HFF-Myc (cell line): Measurements from ENCODE around the gene ZNF646.

ENCODE experiments used
- DNase-seq: peaks from one replicate; pipeline ENCODE4 v3.0.0-alpha.2; 2011; ENCODE audit warnings: low read depth; ENCODE audit errors: extremely low read depth
- H3K4me3 ChIP-seq: replicated peaks from 2 replicates; pipeline ENCODE4 v1.5.1; 2011; ENCODE audit warnings: low read depth, mild to moderate bottlenecking, control low read depth, low read length
- CTCF ChIP-seq: IDR thresholded peaks from 2 replicates; pipeline ENCODE4 v1.5.1; 2012; ENCODE audit warnings: mild to moderate bottlenecking, low read depth, low read length, control low read depth; ENCODE audit errors: missing control alignments

ZNF646 gene, protein sequence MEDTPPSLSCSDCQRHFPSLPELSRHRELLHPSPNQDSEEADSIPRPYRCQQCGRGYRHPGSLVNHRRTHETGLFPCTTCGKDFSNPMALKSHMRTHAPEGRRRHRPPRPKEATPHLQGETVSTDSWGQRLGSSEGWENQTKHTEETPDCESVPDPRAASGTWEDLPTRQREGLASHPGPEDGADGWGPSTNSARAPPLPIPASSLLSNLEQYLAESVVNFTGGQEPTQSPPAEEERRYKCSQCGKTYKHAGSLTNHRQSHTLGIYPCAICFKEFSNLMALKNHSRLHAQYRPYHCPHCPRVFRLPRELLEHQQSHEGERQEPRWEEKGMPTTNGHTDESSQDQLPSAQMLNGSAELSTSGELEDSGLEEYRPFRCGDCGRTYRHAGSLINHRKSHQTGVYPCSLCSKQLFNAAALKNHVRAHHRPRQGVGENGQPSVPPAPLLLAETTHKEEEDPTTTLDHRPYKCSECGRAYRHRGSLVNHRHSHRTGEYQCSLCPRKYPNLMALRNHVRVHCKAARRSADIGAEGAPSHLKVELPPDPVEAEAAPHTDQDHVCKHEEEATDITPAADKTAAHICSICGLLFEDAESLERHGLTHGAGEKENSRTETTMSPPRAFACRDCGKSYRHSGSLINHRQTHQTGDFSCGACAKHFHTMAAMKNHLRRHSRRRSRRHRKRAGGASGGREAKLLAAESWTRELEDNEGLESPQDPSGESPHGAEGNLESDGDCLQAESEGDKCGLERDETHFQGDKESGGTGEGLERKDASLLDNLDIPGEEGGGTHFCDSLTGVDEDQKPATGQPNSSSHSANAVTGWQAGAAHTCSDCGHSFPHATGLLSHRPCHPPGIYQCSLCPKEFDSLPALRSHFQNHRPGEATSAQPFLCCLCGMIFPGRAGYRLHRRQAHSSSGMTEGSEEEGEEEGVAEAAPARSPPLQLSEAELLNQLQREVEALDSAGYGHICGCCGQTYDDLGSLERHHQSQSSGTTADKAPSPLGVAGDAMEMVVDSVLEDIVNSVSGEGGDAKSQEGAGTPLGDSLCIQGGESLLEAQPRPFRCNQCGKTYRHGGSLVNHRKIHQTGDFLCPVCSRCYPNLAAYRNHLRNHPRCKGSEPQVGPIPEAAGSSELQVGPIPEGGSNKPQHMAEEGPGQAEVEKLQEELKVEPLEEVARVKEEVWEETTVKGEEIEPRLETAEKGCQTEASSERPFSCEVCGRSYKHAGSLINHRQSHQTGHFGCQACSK (N-terminal part only)

DNA sequence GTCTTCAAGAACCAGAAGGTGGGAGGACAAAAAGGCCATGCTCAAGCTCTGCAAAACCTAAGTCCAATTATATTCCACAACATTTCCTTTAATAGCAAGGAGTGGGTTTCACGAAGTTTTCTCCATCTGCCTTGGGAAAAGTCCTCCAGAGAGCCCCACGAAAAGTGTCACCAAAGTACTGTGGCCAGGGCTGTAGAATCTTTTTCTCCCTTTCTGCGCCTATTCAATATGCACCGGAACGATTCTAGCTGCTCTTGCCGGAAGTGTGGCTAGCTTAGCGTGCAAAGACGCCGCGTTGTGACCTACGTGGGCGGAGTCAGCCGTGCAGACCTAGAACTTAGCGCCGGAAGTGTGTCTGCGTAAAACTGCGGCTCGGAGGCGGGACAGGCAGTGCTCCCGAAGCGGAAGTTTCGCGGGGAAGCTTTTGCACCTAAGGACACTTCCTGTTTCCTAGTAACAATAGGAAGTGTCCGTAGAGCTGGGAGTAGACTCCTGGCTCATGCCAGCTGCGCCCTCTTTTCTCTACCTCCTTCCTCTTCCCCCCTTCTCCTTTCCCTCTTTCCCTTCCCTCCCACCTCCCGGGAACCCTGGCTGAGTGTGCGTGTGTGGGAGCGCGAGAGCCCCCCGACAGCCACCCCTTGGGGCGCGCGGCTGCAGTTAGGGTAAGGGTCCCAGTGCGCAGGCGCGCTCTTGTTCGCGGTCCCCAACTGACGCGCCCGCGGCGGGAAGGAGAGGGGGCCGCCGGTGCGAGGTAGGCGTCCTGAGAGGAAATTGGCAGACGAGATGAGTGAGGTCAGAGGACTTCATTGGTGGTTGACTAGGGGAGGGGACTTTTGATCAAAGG, at the start of gene ZNF646, which contains the start of gene ZNF668:
Gene ZNF646, plus strand, starts transcription at position 453 of the 844 bp plus-strand sequence. CDS start 1,903 bp downstream, outside the sequence.
Gene ZNF668, minus strand, starts transcription at position 271 of the 844 bp plus-strand sequence. CDS start 9,781 bp downstream, outside the sequence.
- peak; percentile 97 for DNase-seq
- TF ChIP-seq CTCF = no peak
- peak within 1 kb of the TSS; percentile 93 for H3K4me3 ChIP-seq

GRCh38 chr16:31025339-31025738, 48.9 kb upstream of the ZNF646 start:
- no peak overlapping the region for H3K4me3 ChIP-seq
- no peak for DNase-seq
- no peak for TF ChIP-seq CTCF

DNA sequence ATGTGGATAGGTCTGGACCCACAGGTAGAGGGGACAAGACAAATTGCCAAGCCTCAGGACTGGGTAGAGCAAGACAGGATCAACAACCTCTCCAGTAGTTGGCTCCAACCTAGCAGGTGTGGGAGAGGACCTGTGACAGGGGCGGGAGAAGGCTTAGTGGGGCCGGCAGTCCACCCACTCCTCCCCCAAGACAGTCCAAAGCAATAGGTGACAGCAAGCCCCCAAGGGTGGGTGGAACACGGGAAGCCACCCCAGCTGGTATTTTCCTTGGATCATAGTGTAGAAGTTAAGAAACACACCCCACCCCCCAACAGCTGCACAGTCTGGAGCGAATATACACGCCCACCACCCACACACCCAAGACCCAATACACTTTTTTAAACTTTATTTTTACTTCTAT, 45.0 kb upstream of the ZNF646 start:
- TF ChIP-seq CTCF = no peak
- no peak for DNase-seq
- H3K4me3 ChIP-seq = no peak overlapping the region

DNA sequence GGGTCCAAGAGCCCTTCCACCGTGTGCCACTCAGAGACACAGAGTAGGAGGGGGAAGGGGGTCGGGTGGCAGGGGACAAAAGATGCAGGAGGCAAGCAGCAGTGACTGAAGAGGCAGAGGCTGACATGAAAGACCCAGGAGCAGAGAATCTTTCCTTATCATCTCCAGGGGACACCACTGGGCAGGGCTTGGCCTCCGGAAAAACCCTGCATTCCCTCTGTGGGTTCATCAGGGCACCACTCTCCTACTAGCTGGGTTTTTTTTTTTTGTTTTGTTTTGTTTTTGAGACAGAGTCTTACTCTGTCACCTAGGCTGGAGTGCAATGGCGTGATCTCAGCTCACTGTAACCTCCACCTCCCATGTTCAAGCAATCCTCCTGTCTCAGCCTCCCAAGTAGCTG, 42.9 kb upstream of the ZNF646 start:
- TF ChIP-seq CTCF = no peak
- no peak for DNase-seq
- H3K4me3 ChIP-seq = no peak overlapping the region

- peak within 1 kb of the TSS; percentile 81 for H3K4me3 ChIP-seq
Measured at GRCh38 chr16:31032736-31033708, 41.2 kb upstream of the ZNF646 start, which contains the start of gene STX4. TSS of gene STX4 (plus strand) at chr16:31033558. CDS start at chr16:31033806, 248 bp downstream.

More at GRCh38 chr16:31032736-31033708, 41.2 kb upstream of the ZNF646 start, which contains the start of gene STX4:
- TF ChIP-seq CTCF = no peak
- DNase-seq = peak; percentile 96
